NB4 (cell line): ENCODE data around the gene ADAD2.

ENCODE experiments used
- DNase-seq: peaks from one replicate; pipeline ENCODE4 v3.0.0; 2010; ENCODE audit warnings: low read depth
- H3K4me3 ChIP-seq: one replicate; pipeline ENCODE4 v1.5.1; 2011; ENCODE audit warnings: mild to moderate bottlenecking, low read depth, low read length, moderate library complexity
- MYC ChIP-seq: IDR thresholded peaks from 2 replicates; pipeline ENCODE4 v1.6.1; 2011; ENCODE audit warnings: low read depth, low read length
- POLR2A ChIP-seq: IDR thresholded peaks from 2 replicates; pipeline ENCODE4 v1.6.1; 2011; ENCODE audit warnings: mild to moderate bottlenecking; ENCODE audit not compliant: insufficient read length; ENCODE audit errors: extremely low read depth
- TF ChIP-seq, protein P1 (sequence below): IDR thresholded peaks from one replicate; pipeline ENCODE4 v1.5.1; 2012; ENCODE audit warnings: low read depth, low read length
- TF ChIP-seq, protein P2 (sequence below): IDR thresholded peaks from 2 replicates; pipeline ENCODE4 v1.6.1; 2011; ENCODE audit warnings: low read depth, low read length

ADAD2 gene

DNA sequence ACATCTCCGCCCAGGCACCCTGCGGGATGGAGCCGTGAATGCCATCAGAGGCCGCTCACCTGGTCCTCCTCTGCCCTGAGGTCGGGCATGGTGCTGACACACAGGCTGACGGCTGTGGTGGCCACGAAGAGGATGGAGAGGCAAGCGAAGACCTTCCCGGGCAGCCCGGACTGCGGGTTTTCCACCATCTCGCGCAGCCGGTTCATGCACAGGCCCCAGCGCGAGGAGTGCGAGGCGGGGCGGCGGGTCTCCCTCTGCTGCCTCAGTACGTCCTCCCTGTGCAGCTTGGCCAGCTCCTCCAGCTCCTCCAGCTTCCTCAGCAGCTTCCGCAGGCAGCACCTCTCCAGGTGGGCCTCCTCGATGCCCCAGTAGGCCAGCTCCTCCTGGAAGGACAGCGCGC is 45.7 kb downstream of the ADAD2 start:
- TF ChIP-seq, protein P1, sequence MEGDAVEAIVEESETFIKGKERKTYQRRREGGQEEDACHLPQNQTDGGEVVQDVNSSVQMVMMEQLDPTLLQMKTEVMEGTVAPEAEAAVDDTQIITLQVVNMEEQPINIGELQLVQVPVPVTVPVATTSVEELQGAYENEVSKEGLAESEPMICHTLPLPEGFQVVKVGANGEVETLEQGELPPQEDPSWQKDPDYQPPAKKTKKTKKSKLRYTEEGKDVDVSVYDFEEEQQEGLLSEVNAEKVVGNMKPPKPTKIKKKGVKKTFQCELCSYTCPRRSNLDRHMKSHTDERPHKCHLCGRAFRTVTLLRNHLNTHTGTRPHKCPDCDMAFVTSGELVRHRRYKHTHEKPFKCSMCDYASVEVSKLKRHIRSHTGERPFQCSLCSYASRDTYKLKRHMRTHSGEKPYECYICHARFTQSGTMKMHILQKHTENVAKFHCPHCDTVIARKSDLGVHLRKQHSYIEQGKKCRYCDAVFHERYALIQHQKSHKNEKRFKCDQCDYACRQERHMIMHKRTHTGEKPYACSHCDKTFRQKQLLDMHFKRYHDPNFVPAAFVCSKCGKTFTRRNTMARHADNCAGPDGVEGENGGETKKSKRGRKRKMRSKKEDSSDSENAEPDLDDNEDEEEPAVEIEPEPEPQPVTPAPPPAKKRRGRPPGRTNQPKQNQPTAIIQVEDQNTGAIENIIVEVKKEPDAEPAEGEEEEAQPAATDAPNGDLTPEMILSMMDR = no peak
- no peak for TF ChIP-seq MYC
- TF ChIP-seq, protein P2, sequence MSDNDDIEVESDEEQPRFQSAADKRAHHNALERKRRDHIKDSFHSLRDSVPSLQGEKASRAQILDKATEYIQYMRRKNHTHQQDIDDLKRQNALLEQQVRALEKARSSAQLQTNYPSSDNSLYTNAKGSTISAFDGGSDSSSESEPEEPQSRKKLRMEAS = no peak
- no peak for TF ChIP-seq POLR2A
- no peak overlapping the region for H3K4me3 ChIP-seq
- DNase-seq = no peak

DNA sequence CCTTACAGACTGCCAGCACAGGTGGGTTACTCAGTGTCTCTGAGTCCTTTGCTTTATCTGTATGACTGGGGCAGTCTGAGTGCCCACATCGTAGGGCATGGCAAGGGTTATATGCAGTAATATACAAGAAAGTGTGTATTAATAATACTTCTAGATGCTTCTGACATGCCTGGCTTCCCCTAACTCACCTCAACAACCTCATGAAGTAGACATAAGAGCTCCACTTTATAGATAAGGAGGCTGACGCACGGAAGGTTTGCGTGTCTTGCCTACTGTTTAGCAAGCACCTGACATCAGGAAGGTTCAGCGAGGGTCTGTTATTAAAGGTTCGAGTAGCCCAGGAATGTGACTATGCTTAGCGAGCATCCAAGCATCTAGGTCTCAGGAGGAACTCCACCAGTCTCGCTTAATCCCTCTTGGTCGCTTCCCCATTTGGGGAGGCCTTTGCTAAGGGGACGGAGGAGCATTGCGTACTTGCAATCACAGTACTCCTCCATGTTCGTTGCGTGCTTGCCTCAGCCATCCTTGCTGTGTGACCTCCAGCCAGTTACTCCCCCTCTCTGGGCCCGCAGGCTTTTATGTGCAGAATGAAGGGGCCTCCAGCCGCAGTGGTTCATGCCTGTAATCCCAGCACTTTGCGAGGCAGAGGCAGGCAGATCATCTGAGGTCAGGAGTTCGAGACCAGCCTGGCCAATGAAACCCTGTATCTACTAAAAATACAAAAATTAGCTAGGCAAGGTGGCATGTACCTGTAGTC is 47.2 kb downstream of the ADAD2 start:
- DNase-seq = peak; percentile 37
- no peak overlapping the region for H3K4me3 ChIP-seq
- TF ChIP-seq, protein P2 = no peak
- TF ChIP-seq, protein P1 = no peak
- TF ChIP-seq POLR2A (no peak), MYC (no peak)

DNA sequence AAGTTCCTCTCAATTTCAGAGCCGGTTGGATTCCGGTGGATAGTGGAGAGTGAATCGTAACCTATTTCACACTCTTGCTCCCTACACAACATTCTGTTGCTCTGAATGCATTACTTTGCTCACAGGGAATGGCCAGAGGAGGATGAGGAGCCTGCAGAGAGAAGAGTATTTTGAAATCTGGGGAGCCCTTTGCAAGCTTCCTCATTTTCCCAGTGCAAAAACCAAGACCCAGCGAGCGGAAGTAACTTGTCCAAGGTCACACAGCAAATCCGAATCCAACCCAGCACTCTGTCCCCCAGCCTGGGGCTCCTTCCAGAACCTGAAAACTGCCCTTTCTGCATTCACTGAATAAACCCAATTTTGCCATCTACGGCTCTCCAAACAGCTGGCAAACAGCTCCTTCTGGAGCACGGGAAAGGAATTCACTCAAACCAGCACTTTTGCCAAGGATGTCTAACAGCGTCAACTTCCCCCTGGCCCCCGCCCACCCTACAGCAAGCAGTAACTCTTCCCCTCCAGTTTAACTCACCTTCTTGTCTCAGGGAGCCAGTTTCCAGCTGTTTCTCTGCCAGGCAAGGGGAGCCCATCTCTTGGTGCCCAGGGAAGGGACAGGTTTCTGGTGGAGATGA is 48.3 kb downstream of the ADAD2 start:
- DNase-seq = peak; percentile 69
- H3K4me3 ChIP-seq = no peak overlapping the region
- TF ChIP-seq, protein P1 = no peak
- TF ChIP-seq, protein P2 = no peak
- TF ChIP-seq MYC = no peak

DNA sequence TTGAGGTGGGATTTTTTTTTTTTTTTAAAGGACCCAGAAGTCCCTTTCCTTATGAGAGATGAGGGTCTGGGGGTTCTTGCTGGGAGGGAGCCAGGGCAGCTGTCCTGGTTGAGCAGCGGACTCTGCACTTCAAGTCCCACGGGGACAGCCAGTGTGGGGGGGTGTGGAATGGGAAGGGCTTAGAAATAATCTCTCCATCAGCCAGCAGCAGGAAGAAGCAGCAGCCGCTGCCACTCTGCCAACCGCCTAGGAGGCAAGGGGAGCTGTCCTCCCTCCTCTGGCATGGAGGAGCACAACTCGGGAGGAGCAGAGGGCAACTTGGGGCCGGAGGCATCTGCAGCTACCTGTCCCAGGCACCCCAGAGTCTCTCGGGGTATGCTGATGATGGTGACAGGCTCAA is 49.0 kb downstream of the ADAD2 start, which contains the start of gene KCNG4:
KCNG4 (minus strand) TSS at position 104 of the 400 bp plus-strand sequence. CDS start 2,527 bp downstream, outside the sequence.
- H3K4me3 ChIP-seq = no peak within 1 kb of the TSS
- DNase-seq = peak; percentile 23
- TF ChIP-seq POLR2A = no peak
- TF ChIP-seq, protein P2 = no peak
- TF ChIP-seq MYC = no peak
- TF ChIP-seq, protein P1 = no peak

DNA sequence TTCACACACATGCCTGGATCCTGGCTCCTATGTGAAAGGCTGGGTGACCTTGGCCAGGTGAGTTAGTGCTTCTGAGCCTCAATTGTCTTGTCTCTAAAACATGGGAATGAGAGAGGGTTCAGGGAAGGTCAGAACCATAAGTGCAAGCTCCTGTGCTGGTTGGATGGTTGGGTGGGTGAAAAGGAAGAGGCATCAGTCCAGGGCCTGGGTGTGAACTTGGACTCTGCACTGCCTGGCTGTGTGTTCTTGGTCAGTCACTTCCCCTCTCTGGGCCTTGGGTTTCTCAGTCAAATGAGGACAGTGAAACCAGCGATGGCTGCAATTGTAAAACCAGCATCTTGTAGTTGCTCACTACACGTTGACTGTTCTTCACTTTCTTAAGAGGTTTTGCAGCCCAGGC is 49.5 kb downstream of the ADAD2 start:
- H3K4me3 ChIP-seq = no peak overlapping the region
- TF ChIP-seq MYC (no peak), POLR2A (no peak)
- TF ChIP-seq, protein P1 = no peak
- TF ChIP-seq, protein P2 = no peak
- no peak for DNase-seq
